AG10803 (cell line): ENCODE measurements around the gene SDCCAG8.

Source experiments
- DNase-seq: peaks from one replicate; pipeline ENCODE4 v3.0.0; 2010; ENCODE audit warnings: low read depth
- H3K4me3 ChIP-seq: 2 replicates; pipeline ENCODE4 v1.5.1; 2011; ENCODE audit warnings: mild to moderate bottlenecking, low read length, control low read depth
- TF ChIP-seq, protein P1 (sequence below): conservative IDR thresholded peaks from 2 replicates; pipeline ENCODE4 v1.5.1; 2011; ENCODE audit warnings: mild to moderate bottlenecking, low read length, control low read depth, inconsistent platforms

The SDCCAG8 gene

DNA sequence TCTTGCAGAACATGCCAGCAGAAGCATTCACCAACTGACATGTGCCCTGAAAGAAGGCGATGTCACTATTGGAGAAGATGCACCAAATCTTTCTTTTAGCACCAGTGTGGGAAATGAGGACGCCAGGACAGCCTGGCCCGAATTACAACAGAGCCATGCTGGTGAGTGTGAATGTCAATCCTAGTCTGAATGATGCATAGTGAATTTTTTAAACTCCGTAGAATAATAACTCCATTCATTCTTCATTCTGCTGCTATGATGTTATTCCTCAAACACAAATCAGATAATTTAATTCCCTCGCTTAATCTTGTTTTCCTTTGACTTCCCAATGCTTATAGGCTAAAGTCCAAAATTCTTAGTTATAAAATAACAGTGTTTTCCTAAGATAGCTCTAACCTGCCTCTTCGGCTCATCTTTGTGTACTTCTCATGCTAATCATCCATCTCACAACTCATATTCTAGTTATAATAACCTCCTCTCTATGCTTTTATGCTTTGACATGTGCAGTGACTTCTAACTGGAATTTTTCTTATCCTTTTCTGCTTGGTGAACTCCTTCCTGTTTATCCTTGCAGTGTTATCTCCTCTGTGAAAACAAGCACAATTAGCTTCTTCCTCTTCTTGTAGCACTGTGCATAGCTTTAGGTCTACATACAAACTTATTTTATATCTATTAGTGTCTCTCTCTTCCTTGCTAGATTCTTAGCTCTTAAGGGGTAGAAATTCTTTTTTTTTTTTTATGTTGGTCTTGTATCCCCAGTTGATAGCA is 14.4 kb downstream of the SDCCAG8 start:
- no peak overlapping the region for H3K4me3 ChIP-seq
- TF ChIP-seq, protein P1, sequence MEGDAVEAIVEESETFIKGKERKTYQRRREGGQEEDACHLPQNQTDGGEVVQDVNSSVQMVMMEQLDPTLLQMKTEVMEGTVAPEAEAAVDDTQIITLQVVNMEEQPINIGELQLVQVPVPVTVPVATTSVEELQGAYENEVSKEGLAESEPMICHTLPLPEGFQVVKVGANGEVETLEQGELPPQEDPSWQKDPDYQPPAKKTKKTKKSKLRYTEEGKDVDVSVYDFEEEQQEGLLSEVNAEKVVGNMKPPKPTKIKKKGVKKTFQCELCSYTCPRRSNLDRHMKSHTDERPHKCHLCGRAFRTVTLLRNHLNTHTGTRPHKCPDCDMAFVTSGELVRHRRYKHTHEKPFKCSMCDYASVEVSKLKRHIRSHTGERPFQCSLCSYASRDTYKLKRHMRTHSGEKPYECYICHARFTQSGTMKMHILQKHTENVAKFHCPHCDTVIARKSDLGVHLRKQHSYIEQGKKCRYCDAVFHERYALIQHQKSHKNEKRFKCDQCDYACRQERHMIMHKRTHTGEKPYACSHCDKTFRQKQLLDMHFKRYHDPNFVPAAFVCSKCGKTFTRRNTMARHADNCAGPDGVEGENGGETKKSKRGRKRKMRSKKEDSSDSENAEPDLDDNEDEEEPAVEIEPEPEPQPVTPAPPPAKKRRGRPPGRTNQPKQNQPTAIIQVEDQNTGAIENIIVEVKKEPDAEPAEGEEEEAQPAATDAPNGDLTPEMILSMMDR = no peak

DNA sequence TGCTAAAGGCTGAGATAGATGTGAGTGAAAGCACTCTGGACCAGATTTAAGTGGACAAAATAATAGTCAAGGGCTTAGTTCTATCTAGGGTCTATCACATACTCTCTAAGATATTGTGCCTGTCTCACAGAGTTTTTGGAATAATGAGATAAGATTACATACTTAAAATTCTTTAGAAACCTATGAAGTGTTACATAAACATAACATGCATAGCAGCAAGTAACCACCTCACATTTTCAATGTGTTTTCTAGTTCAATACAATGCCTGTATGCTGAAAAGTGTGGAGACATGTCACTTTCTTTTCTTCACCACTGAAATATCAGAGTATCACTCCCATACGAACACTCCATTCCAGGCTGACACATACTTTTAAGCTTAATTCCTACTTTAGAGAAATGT is 16.2 kb downstream of the SDCCAG8 start:
- no peak overlapping the region for H3K4me3 ChIP-seq
- TF ChIP-seq, protein P1 = no peak
- DNase-seq = no peak

More for the DNA sequence above, 14.4 kb downstream of the SDCCAG8 start:
- DNase-seq = no peak

DNA sequence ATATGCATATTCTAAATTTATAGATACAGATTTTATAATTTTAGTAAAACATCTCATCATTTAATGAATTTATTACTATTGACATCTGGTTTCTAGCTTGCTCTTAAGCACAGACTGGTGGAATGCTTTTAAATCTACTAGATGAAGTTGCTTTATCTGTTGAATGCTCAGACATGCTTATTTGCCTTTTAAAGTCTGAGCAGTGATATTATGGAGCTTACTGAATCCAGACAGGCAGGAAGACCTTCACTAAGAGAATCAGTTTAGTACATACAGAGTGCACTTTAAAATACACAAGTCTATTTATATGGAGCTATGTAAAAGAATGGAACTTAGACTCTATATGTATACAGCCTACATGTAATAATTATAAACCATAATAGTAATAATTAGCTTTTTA is 16.6 kb downstream of the SDCCAG8 start:
- TF ChIP-seq, protein P1 = no peak
- no peak overlapping the region for H3K4me3 ChIP-seq
- no peak for DNase-seq

DNA sequence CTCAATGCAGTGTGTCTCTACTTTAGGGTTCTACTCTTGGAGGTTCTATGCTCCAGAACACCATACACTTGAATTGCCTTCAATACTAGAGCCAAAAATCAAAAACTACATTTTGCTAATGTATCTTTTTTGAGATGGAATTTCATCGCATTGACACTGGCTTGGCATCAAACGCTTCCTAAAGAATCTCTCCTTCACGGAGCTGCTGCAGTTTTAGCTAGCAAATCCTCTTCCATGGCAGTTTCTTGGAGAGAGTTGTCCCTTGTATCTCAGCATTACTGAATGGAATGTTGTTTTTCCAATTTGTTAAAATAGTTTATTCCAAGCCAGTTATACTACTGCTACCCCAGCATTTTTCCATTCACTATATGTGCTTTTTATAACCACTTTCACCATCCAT is 17.7 kb downstream of the SDCCAG8 start:
- DNase-seq = no peak
- TF ChIP-seq, protein P1 = no peak
- no peak overlapping the region for H3K4me3 ChIP-seq

DNA sequence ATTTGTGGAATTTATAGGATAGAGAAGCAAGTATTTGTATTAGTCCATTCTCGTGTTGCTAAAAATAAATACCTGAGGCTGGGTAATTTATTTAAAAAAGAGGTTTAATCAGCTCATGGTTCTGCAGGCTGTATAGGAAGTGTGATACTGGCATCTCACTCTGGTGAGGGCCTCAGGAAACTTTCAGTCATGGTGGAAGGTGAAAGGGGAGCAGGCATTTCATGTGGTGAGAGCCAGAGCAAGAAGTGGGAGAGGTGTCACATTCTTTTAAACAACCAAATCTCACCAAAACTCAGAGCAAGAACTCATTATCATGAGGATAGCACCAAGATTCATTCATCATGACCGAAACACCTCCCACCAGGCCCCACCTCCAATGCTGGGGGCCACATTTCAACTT is 18.1 kb downstream of the SDCCAG8 start:
- TF ChIP-seq, protein P1 = no peak
- H3K4me3 ChIP-seq = no peak overlapping the region
- DNase-seq = no peak

DNA sequence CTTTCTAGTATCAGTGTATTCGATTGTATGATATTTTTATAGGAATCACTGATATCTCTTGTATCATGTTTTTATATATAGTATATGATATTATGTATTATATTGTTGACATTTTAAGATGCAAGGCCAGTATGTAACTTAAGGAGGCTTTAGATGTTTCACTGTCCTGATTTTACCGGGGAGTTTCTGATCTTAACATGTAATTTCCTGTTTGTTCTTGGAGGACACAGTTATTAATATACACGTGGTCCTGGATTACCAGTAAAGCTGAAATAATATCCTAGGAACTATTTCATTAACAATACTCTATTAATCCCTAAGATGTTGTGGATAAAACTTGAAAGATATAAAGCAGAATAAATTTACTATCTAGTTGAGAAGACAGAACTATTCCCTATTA is 19.5 kb downstream of the SDCCAG8 start:
- DNase-seq = no peak
- TF ChIP-seq, protein P1 = no peak
- no peak overlapping the region for H3K4me3 ChIP-seq

DNA sequence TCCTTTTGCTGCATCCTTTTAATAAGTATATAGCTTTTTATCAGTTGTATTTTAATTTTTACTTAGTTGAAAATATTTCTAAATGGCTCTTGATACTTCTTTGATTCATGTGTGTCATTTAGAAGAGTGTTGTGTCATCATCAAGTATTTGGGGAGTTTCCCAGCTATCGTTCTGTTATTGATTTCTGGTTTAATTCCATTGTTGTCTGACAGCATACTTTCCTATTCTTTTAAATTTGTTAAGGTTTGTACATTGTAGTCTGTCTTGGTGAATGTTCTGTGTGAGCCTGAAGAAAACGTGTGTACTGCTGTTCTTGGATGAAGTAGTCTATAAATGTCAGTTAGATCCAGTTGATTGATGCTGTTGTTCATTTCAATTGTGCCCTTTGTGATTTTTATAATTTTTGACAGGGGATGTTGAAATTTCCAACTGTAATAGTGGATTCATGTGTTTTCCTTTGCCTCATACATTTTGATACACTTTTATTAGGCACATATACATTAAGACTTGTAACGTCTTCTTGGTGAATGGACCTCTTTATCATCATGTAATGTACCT is 24.8 kb downstream of the SDCCAG8 start:
- no peak for DNase-seq
- TF ChIP-seq, protein P1 = no peak
- H3K4me3 ChIP-seq = no peak overlapping the region
